H1 (cell line): Measurements from ENCODE around the gene CCNYL1. TPM values are rescaled to one million over a fixed set of nuclear protein-coding genes. Genes with fewer than 3 reads are reported as not detected.

Source experiments
- ATF2 ChIP-seq: IDR thresholded peaks from 2 replicates; pipeline ENCODE4 v1.6.1; 2012; ENCODE audit warnings: low read length, inconsistent platforms
- ATF3 ChIP-seq: IDR thresholded peaks from 2 replicates; pipeline ENCODE4 v1.6.1; 2011; ENCODE audit warnings: low read depth, mild to moderate bottlenecking, low read length; ENCODE audit not compliant: insufficient read depth
- BACH1 ChIP-seq: IDR thresholded peaks from 2 replicates; pipeline ENCODE4 v1.6.1; 2012; ENCODE audit warnings: low read length, improper control_type of control experiment
- BRCA1 ChIP-seq: IDR thresholded peaks from 2 replicates; pipeline ENCODE4 v1.6.1; 2012; ENCODE audit warnings: low read depth, low read length, improper control_type of control experiment
- CBX5 ChIP-seq: fragments of 300-800, 300-1000 bp; sonication (generic); IDR thresholded peaks from 2 replicates; pipeline ENCODE4 v1.7.1; 2016; ENCODE audit warnings: antibody characterized with exemption, low read length, low read depth
- CEBPB ChIP-seq: IDR thresholded peaks from 2 replicates; pipeline ENCODE4 v1.6.1; 2012; ENCODE audit warnings: low read depth, low read length
- CHD2 ChIP-seq: IDR thresholded peaks from 2 replicates; pipeline ENCODE4 v1.6.1; 2012; ENCODE audit warnings: low read length, improper control_type of control experiment
- CREB1 ChIP-seq: IDR thresholded peaks from 2 replicates; pipeline ENCODE4 v1.6.1; 2012; ENCODE audit warnings: inconsistent platforms
- EZH2 ChIP-seq: fragments of 200-600 bp; sonication (generic); IDR thresholded peaks from 2 replicates; pipeline ENCODE4 v1.7.1; 2012; ENCODE audit warnings: low read depth, mild to moderate bottlenecking, moderate library complexity, low read length, inconsistent platforms; ENCODE audit not compliant: severe bottlenecking
- GABPA ChIP-seq: IDR thresholded peaks from 2 replicates; pipeline ENCODE4 v1.6.1; 2011; ENCODE audit warnings: mild to moderate bottlenecking, low read length, moderate library complexity, borderline replicate concordance; ENCODE audit not compliant: insufficient read depth
- HDAC6 ChIP-seq: IDR thresholded peaks from one replicate; pipeline ENCODE4 v1.7.1; 2012; ENCODE audit warnings: low read depth, mild to moderate bottlenecking, inconsistent platforms, low read length, moderate library complexity
- JUN ChIP-seq: IDR thresholded peaks from 2 replicates; pipeline ENCODE4 v1.6.1; 2011; ENCODE audit warnings: low read depth, mild to moderate bottlenecking, improper control_type of control experiment, low read length
- JUND ChIP-seq: IDR thresholded peaks from 2 replicates; pipeline ENCODE4 v1.6.1; 2011; ENCODE audit warnings: mild to moderate bottlenecking, improper control_type of control experiment, low read length
- KDM4A ChIP-seq: IDR thresholded peaks from one replicate; pipeline ENCODE4 v1.7.1; 2012; ENCODE audit warnings: low read depth, mild to moderate bottlenecking, moderate library complexity, low read length, inconsistent platforms; ENCODE audit not compliant: severe bottlenecking
- KDM5A ChIP-seq: fragments of 200-600 bp; IDR thresholded peaks from 2 replicates; pipeline ENCODE4 v1.7.1; 2012; ENCODE audit warnings: mild to moderate bottlenecking, low read length, inconsistent platforms, mixed read lengths
- MAFK ChIP-seq: IDR thresholded peaks from 2 replicates; pipeline ENCODE4 v1.6.1; 2012; ENCODE audit warnings: low read depth, mild to moderate bottlenecking, improper control_type of control experiment, low read length
- POLR2AphosphoS5 ChIP-seq: IDR thresholded peaks from 2 replicates; pipeline ENCODE4 v1.6.1; 2011; ENCODE audit warnings: low read depth, low read length
- RFX5 ChIP-seq: IDR thresholded peaks from 2 replicates; pipeline ENCODE4 v1.6.1; 2011; ENCODE audit warnings: low read depth, low read length, improper control_type of control experiment, borderline replicate concordance
- SAP30 ChIP-seq: fragments of 300-600 bp; sonication (generic); IDR thresholded peaks from 2 replicates; pipeline ENCODE4 v1.7.1; 2012; ENCODE audit warnings: low read length, moderate library complexity, mild to moderate bottlenecking, inconsistent platforms; ENCODE audit not compliant: insufficient read depth, insufficient replicate concordance
- SIN3A ChIP-seq, 2 experiments: IDR thresholded peaks in 1 of 2; conservative IDR thresholded peaks in 1 of 2; 2 replicates each; pipeline ENCODE4 v1.6.1; 2011 to 2012; ENCODE audit warnings: low read length in 2 of 2, improper control_type of control experiment in 1 of 2, low read depth in 1 of 2, mild to moderate bottlenecking in 1 of 2
- SP4 ChIP-seq: IDR thresholded peaks from 2 replicates; pipeline ENCODE4 v1.6.1; 2012; ENCODE audit warnings: low read length, inconsistent platforms
- TAF1 ChIP-seq: IDR thresholded peaks from 2 replicates; pipeline ENCODE4 v1.6.1; 2011; ENCODE audit warnings: mild to moderate bottlenecking, low read depth, low read length
- TAF7 ChIP-seq: optimal IDR thresholded peaks from 2 replicates; pipeline ENCODE3; 2011; ENCODE audit warnings: low read depth, mild to moderate bottlenecking, inconsistent platforms, low read length, moderate library complexity, borderline replicate concordance
- TBP ChIP-seq: IDR thresholded peaks from 2 replicates; pipeline ENCODE4 v1.6.1; 2011; ENCODE audit warnings: low read depth, low read length, improper control_type of control experiment
- TEAD4 ChIP-seq: IDR thresholded peaks from 2 replicates; pipeline ENCODE4 v1.6.1; 2012; ENCODE audit warnings: low read depth, low read length, inconsistent platforms, mixed read lengths
- polyA plus RNA-seq, 7 experiments: library from polyadenylated mRNA; depleted of rRNA in 3 of 7; stranded (reverse) in 5 of 7; unstranded in 2 of 7; fragments of >200 nt in 5 of 7; fragments of 200-250 nt in 2 of 7; gene quantifications; 1 replicate in 5 of 7; 2 replicates in 1 of 7; 4 replicates in 1 of 7; pipeline versions ENCODE4 v1.2.1 to v1.2.3, GENCODE V29; 2011 to 2013; ENCODE audit warnings: missing spikeins in 2 of 7, mixed read lengths in 2 of 7
- total RNA-seq: library from RNA; stranded (reverse); fragmentation: NEBNext Ultra II Directional; extraction: Animal tissue kit (Norgen Biotek cat#: 25700); gene quantifications from 2 replicates; pipeline ENCODE4 v1.2.1, GENCODE V29; 2021

Gene CCNYL1
- total and polyA plus RNA-seq, 2 of the 8 experiments (the other 6 are each of a cell fraction or from before 2014, with no cell fraction given), result 13.3 to 35.4 TPM

GRCh38 chr2:207746131-207746530, 34.7 kb downstream of the CCNYL1 start (continued):
- TF ChIP-seq ATF2, result peak; percentile 62; the same call in 1 of the 2 replicates
- TF ChIP-seq CREB1, result no peak
- TF ChIP-seq BACH1, result no peak
- TF ChIP-seq TBP, result no peak
- TF ChIP-seq HDAC6, result no peak
- TF ChIP-seq CEBPB, result no peak
- no peak for TF ChIP-seq SAP30
- no peak for TF ChIP-seq ATF3
- TF ChIP-seq RFX5, result no peak
- no peak for TF ChIP-seq GABPA
- no peak for TF ChIP-seq TAF7
- TF ChIP-seq TEAD4, result no peak
- no peak for TF ChIP-seq JUN
- TF ChIP-seq TAF1, result no peak
- TF ChIP-seq SP4, result no peak
- no peak for TF ChIP-seq KDM5A
- no peak for TF ChIP-seq CBX5
- no peak for TF ChIP-seq BRCA1
- TF ChIP-seq SIN3A (conservative IDR thresholded peaks at IDR 0.05 in 1 of 2, IDR thresholded peaks at IDR 0.05 in 1 of 2; ENCODE audit: low read depth in 1 of 2, low read length in 2 of 2), result no peak
- TF ChIP-seq MAFK, result no peak
- TF ChIP-seq EZH2, result no peak
- no peak for TF ChIP-seq CHD2
- TF ChIP-seq POLR2AphosphoS5, result no peak
- no peak for TF ChIP-seq KDM4A
- 0 out of 2 replicates have a peak, but pooled peaks have one; percentile 17 for TF ChIP-seq JUND
